CD4-positive, alpha-beta T cell (primary cell): ENCODE measurements around the gene RBM42. TPM values are rescaled to one million over a fixed set of nuclear protein-coding genes. Genes with fewer than 3 reads are reported as not detected.

Experiments used
- ATAC-seq: fragments of 200-7000 bp; cut with Tn5 transposase; one replicate; pipeline ENCODE4 v1.10.0; 2022; ENCODE audit warnings: mild to moderate bottlenecking; ENCODE audit not compliant: poor library complexity
- CTCF ChIA-PET: fragments of 350-600 bp; sonication (Branson Sonifier 250); formaldehyde crosslinking; loops from one replicate; lab custom pipeline; 2021; ENCODE audit warnings: antibody characterized with exemption, inconsistent platforms; lab: Charles Lee
- POLR2A ChIA-PET: fragments of 350-600 bp; sonication (Branson Sonifier 250); formaldehyde crosslinking; loops from one replicate; lab custom pipeline; 2021; ENCODE audit warnings: antibody characterized with exemption, inconsistent platforms; lab: Charles Lee
- DNase-seq, 14 experiments: peaks; one replicate each; pipeline ENCODE4 v3.0.0-alpha.2; 2013 to 2020; ENCODE audit warnings: mixed read lengths in 2 of 14
- H3K27ac ChIP-seq, 2 donors: one replicate each; pipeline versions ENCODE4 v1.5.1 to v1.7.0; 2013; ENCODE audit warnings: low read length in 2 of 2, low read depth in 1 of 2, mild to moderate bottlenecking in 1 of 2
- H3K27me3 ChIP-seq, 2 experiments: 1 replicate in 1 of 2; 2 replicates in 1 of 2; pipeline versions ENCODE4 v1.6.1 to v1.7.0; 2013; ENCODE audit warnings: low read length in 2 of 2, control low read depth in 1 of 2, mild to moderate bottlenecking in 1 of 2, moderate library complexity in 1 of 2; ENCODE audit not compliant: insufficient read depth in 2 of 2, control insufficient read depth in 1 of 2
- H3K36me3 ChIP-seq: one replicate; pipeline ENCODE4 v1.6.1; 2013; ENCODE audit warnings: low read length, control low read depth; ENCODE audit not compliant: insufficient read depth
- H3K4me1 ChIP-seq: one replicate; pipeline ENCODE4 v1.6.1; 2013; ENCODE audit warnings: low read length, control low read depth; ENCODE audit not compliant: insufficient read depth
- H3K4me3 ChIP-seq: one replicate; pipeline ENCODE4 v1.5.1; 2013; ENCODE audit warnings: mild to moderate bottlenecking, low read length, moderate library complexity
- H3K9me3 ChIP-seq, 2 experiments: 1 replicate in 1 of 2; 2 replicates in 1 of 2; pipeline versions ENCODE4 v1.6.1 to v1.7.0; 2013; ENCODE audit warnings: low read length in 2 of 2, mild to moderate bottlenecking in 2 of 2, control low read depth in 1 of 2, moderate library complexity in 1 of 2; ENCODE audit not compliant: control insufficient read depth in 1 of 2, insufficient read depth in 1 of 2
- H3K27ac Mint-ChIP-seq: one replicate; pipeline ENCODE4 v1.8.0; 2020; ENCODE audit warnings: mixed read lengths
- H3K27me3 Mint-ChIP-seq: one replicate; pipeline ENCODE4 v1.8.0; 2021; ENCODE audit warnings: mixed read lengths
- H3K36me3 Mint-ChIP-seq: one replicate; pipeline ENCODE4 v1.8.0; 2021; ENCODE audit warnings: low read depth, mixed read lengths
- H3K4me1 Mint-ChIP-seq: one replicate; pipeline ENCODE4 v1.8.0; 2021; ENCODE audit warnings: low read depth, mixed read lengths
- H3K4me3 Mint-ChIP-seq: one replicate; pipeline ENCODE4 v1.8.0; 2020; ENCODE audit warnings: mild to moderate bottlenecking, mixed read lengths
- H3K9me3 Mint-ChIP-seq: one replicate; pipeline ENCODE4 v1.8.0; 2020; ENCODE audit warnings: mixed read lengths
- intact Hi-C, 2 experiments: fragments of 100-400 bp; cut with DNase I in 1 of 2; cut with micrococcal nuclease in 1 of 2; formaldehyde crosslinking; loops; one replicate each; pipeline versions ENCODE4 v1.15.1 to v1.9.0; 2023 to 2025; cut with DNase I, micrococcal nuclease
- polyA plus RNA-seq, 2 donors: library from polyadenylated mRNA; unstranded; fragments of 120-200 nt; gene quantifications; one replicate each; pipeline ENCODE4 v1.2.1, GENCODE V29; 2013
- total RNA-seq, 174 experiments: library from RNA in 2 of 174; stranded (reverse) in 2 of 174; gene quantifications; one replicate each; pipeline ENCODE4 v1.2.3 and lab custom pipeline; 2021 to 2026
- TF ChIP-seq, protein P1 (sequence below): fragments of 200-600 bp; IDR thresholded peaks from one replicate; pipeline ENCODE4 v1.8.0; 2022; ENCODE audit warnings: antibody characterized with exemption, mild to moderate bottlenecking

RBM42 gene
- total RNA-seq (10 to 100 TPM; 45.7 to 48.8 TPM), total RNA-seq (lab: John Stamatoyannopoulos, UW) (23.4 to 95.9 (median 38.4) reads per million in 172 experiments)
- polyA plus RNA-seq (2013, experiment 1 of 2): 46.3 TPM
- 47.3 TPM for polyA plus RNA-seq (2013, experiment 2 of 2)

- Histone ChIP-seq H3K36me3 (peaks cover 36% of the 10 kb centered on the region), H3K4me3 (peak within 1 kb of the TSS; percentile 87), H3K27me3 (no peaks in the 10 kb centered on the region), H3K9me3 (no peaks in the 10 kb centered on the region), H3K27ac (peak within 1 kb of the TSS; percentile 81 to 90), H3K4me1 (peaks cover 23% of the 10 kb centered on the region)
- CTCF ChIA-PET: no interaction called here
- H3K27ac Mint-ChIP-seq: peak within 1 kb of the TSS; percentile 89
- TF ChIP-seq, protein P1, sequence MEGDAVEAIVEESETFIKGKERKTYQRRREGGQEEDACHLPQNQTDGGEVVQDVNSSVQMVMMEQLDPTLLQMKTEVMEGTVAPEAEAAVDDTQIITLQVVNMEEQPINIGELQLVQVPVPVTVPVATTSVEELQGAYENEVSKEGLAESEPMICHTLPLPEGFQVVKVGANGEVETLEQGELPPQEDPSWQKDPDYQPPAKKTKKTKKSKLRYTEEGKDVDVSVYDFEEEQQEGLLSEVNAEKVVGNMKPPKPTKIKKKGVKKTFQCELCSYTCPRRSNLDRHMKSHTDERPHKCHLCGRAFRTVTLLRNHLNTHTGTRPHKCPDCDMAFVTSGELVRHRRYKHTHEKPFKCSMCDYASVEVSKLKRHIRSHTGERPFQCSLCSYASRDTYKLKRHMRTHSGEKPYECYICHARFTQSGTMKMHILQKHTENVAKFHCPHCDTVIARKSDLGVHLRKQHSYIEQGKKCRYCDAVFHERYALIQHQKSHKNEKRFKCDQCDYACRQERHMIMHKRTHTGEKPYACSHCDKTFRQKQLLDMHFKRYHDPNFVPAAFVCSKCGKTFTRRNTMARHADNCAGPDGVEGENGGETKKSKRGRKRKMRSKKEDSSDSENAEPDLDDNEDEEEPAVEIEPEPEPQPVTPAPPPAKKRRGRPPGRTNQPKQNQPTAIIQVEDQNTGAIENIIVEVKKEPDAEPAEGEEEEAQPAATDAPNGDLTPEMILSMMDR: no peak
- ATAC-seq: peak; percentile 99
- H3K4me1 Mint-ChIP-seq: peaks cover 29% of the 10 kb centered on the region
- peak within 1 kb of the TSS; percentile 99 for H3K4me3 Mint-ChIP-seq
- POLR2A ChIA-PET: interaction anchor here (1.0 to 1.3 kb wide), 2 partner anchors 16 kb away, joined by 4 to 5 read pairs; no protein-coding TSS in a partner anchor
- intact Hi-C loops: loop anchor here (1.0 to 5.0 kb wide), 7 partner anchors 15 to 117 kb away; partner anchors contain the start of genes HAUS5 (in 2 of the 2), COX6B1 (in 1 of the 2), PSENEN (in 1 of the 2) and TMEM147 (in 1 of the 2)
- DNase-seq: peak; percentile 89 to 99 (median 95)
- H3K27me3 Mint-ChIP-seq: no peaks in the 10 kb centered on the region
- no peaks in the 10 kb centered on the region for H3K9me3 Mint-ChIP-seq
- peaks cover 42% of the 10 kb centered on the region for H3K36me3 Mint-ChIP-seq
These were observed at the start of gene RBM42 for GRCh38 chr19:35628565-35629331. Gene RBM42 (plus strand): TSS chr19:35629036. CDS start chr19:35629154, 118 bp downstream.

DNA sequence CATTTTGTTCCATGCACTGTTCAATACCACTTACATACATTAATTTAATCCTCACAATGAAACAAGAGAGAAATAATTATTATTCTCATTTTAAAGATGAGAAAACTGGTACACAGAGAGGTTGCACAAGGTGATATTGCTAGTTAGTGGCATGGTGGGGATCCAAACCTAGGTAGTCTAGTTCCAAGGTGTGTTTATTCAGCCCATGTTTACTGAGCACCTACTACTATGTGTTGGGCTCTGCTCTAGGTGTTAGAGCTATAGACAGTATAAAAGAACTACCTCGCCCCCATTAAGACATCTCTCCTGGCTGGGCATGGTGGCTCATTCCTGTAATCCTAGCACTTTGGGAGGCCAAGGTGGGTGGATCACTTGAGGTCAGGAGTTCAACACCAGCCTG, 46.1 kb upstream of the RBM42 start:
- CTCF ChIA-PET: no interaction called here
- peaks cover 35% of the 10 kb centered on the region for H3K27me3 Mint-ChIP-seq
- intact Hi-C loops: no loop called here

GRCh38 chr19:35585848-35586247, 43.0 kb upstream of the RBM42 start, which contains the start of gene PMIS2:
Gene PMIS2 (plus strand): TSS chr19:35586173. CDS start chr19:35586260, 87 bp downstream.
- H3K36me3 Mint-ChIP-seq: no peaks in the 10 kb centered on the region
- Histone ChIP-seq H3K27ac (no peak within 1 kb of the TSS), H3K36me3 (no peaks in the 10 kb centered on the region), H3K9me3 (peaks cover 0 to 7% of the 10 kb centered on the region in 2 experiments), H3K4me1 (no peaks in the 10 kb centered on the region), H3K27me3 (peaks cover 3 to 6% of the 10 kb centered on the region in 2 experiments), H3K4me3 (no peak within 1 kb of the TSS)
- intact Hi-C loops: no loop called here
- H3K27ac Mint-ChIP-seq: no peak within 1 kb of the TSS
- no peaks in the 10 kb centered on the region for H3K9me3 Mint-ChIP-seq
- ChIA-PET CTCF (no interaction called here), POLR2A (no interaction called here)
- DNase-seq: peak in 1 of 14 experiments; percentile 54
- TF ChIP-seq, protein P1: no peak
- no peaks in the 10 kb centered on the region for H3K4me1 Mint-ChIP-seq
- H3K27me3 Mint-ChIP-seq: peaks cover 26% of the 10 kb centered on the region
- no peak for ATAC-seq
- H3K4me3 Mint-ChIP-seq: no peak within 1 kb of the TSS

More for the DNA sequence above, 46.1 kb upstream of the RBM42 start:
- no peaks in the 10 kb centered on the region for H3K4me1 ChIP-seq
- no peak for ATAC-seq
- no peaks in the 10 kb centered on the region for H3K36me3 ChIP-seq
- no peak overlapping the region for H3K4me3 ChIP-seq
- H3K27me3 ChIP-seq: peaks cover 3 to 6% of the 10 kb centered on the region in 2 experiments
- Mint-ChIP-seq H3K27ac (no peak overlapping the region), H3K9me3 (no peaks in the 10 kb centered on the region), H3K4me1 (no peaks in the 10 kb centered on the region), H3K36me3 (peaks cover 2% of the 10 kb centered on the region), H3K4me3 (no peak overlapping the region)
- TF ChIP-seq, protein P1: no peak
- no peak for DNase-seq
- H3K9me3 ChIP-seq: peaks cover 5 to 10% of the 10 kb centered on the region in 2 experiments
- H3K27ac ChIP-seq: no peak overlapping the region
- POLR2A ChIA-PET: no interaction called here
